ENCODE results near the gene APH1A.
A peak's percentile ranks its signal among the peaks of the same experiment; 100 is the strongest.
"Not testable (repeated sequence)": the region's sequence is repeated elsewhere in the genome, so short reads cannot be mapped to it uniquely, and the experiment has no call there.

The APH1A gene

GRCh38 chr1:150268340-150268704, 494 bp downstream of the APH1A start:
- peak; percentile 51 for DNase-seq (ENCODE audit: low read depth)

GRCh38 chr1:150267896-150268295, 920 bp downstream of the APH1A start:
- no peak for DNase-seq (ENCODE audit: low read depth)

- DNase-seq (ENCODE audit: low read depth), result no peak
Measured at GRCh38 chr1:150263549-150263948, 5.3 kb downstream of the APH1A start.

- DNase-seq (ENCODE audit: low read depth), result no peak
Measured at GRCh38 chr1:150262388-150263320, 6.2 kb downstream of the APH1A start.

- no peak for DNase-seq (ENCODE audit: low read depth)
Measured at GRCh38 chr1:150261367-150261766, 7.4 kb downstream of the APH1A start.

- peak; percentile 23 for DNase-seq (ENCODE audit: low read depth)
Measured at GRCh38 chr1:150259758-150260669, 8.8 kb downstream of the APH1A start.

GRCh38 chr1:150259217-150259616, 9.6 kb downstream of the APH1A start:
- no peak for DNase-seq (ENCODE audit: low read depth)

- DNase-seq (ENCODE audit: low read depth), result no peak
Measured at GRCh38 chr1:150257624-150258585, 10.9 kb downstream of the APH1A start, which contains the start of gene CA14. Gene CA14, plus strand, starts transcription at chr1:150257774. Its CDS starts 355 bp downstream, at chr1:150258129.

- peak; percentile 22 for DNase-seq (ENCODE audit: low read depth)
Measured at GRCh38 chr1:150256554-150257341, 12.1 kb downstream of the APH1A start.

GRCh38 chr1:150256198-150256553, 12.6 kb downstream of the APH1A start:
- DNase-seq (ENCODE audit: low read depth), result no peak

GRCh38 chr1:150249936-150250335, 18.9 kb downstream of the APH1A start:
- no peak for DNase-seq (ENCODE audit: low read depth)

- no peak for DNase-seq (ENCODE audit: low read depth)
Measured at GRCh38 chr1:150243003-150243402, 25.8 kb downstream of the APH1A start.

GRCh38 chr1:150237746-150238145, 31.1 kb downstream of the APH1A start:
- no peak for DNase-seq (ENCODE audit: low read depth)

- not testable (repeated sequence) for DNase-seq (ENCODE audit: low read depth)
Measured at GRCh38 chr1:150237176-150237575, 31.6 kb downstream of the APH1A start.

GRCh38 chr1:150236614-150237100, 32.2 kb downstream of the APH1A start:
- no peak for DNase-seq (ENCODE audit: low read depth)

GRCh38 chr1:150235852-150236613, 32.8 kb downstream of the APH1A start, which contains the start of gene ANP32E:
Gene ANP32E, minus strand, starts transcription at chr1:150236112. Its CDS starts 326 bp downstream, at chr1:150235786.
- DNase-seq (ENCODE audit: low read depth), result peak; percentile 100

GRCh38 chr1:150235294-150235851, 33.4 kb downstream of the APH1A start:
- no peak for DNase-seq (ENCODE audit: low read depth)

GRCh38 chr1:150234566-150235293, 34.1 kb downstream of the APH1A start:
- DNase-seq (ENCODE audit: low read depth), result peak; percentile 30

- DNase-seq (ENCODE audit: low read depth), result peak; percentile 31
Measured at GRCh38 chr1:150234309-150234565, 34.6 kb downstream of the APH1A start.
